RWPE2 (cell line): ENCODE data around the gene PDE6B.

Experiments used
- ATAC-seq: fragments of 200-7000 bp; cut with Tn5 transposase; 3 replicates; pipeline ENCODE4 v1.9.1; 2021; ENCODE audit warnings: low read depth
- DNase-seq: peaks from one replicate; pipeline ENCODE4 v3.0.0-alpha.2; 2020; ENCODE audit warnings: low spot score
- H3K27ac ChIP-seq: fragments of 450-650 bp; 2 replicates; pipeline ENCODE4 v1.5.1; 2017; ENCODE audit warnings: mild to moderate bottlenecking; ENCODE audit not compliant: poor library complexity, severe bottlenecking
- H3K27me3 ChIP-seq: fragments of 250-450 bp; sonication (Bioruptor Pico); 2 replicates; pipeline ENCODE4 v1.5.1; 2021; ENCODE audit warnings: mild to moderate bottlenecking, moderate library complexity; ENCODE audit not compliant: insufficient read depth, poor library complexity, severe bottlenecking
- H3K36me3 ChIP-seq: fragments of 250-450 bp; sonication (Bioruptor Pico); 2 replicates; pipeline ENCODE4 v1.5.1; 2020; ENCODE audit warnings: low read depth, mild to moderate bottlenecking, moderate library complexity
- H3K4me1 ChIP-seq: fragments of 250-450 bp; sonication (Bioruptor Pico); 2 replicates; pipeline ENCODE4 v1.5.1; 2021; ENCODE audit warnings: mild to moderate bottlenecking, moderate library complexity; ENCODE audit not compliant: insufficient read depth, poor library complexity, severe bottlenecking
- H3K4me3 ChIP-seq: fragments of 250-450 bp; sonication (Bioruptor Pico); 2 replicates; pipeline ENCODE4 v1.5.1; 2021; ENCODE audit warnings: mild to moderate bottlenecking, moderate library complexity; ENCODE audit not compliant: severe bottlenecking
- H3K9me3 ChIP-seq: fragments of 250-450 bp; sonication (Bioruptor Pico); 2 replicates; pipeline ENCODE4 v1.5.1; 2021; ENCODE audit warnings: mild to moderate bottlenecking, moderate library complexity; ENCODE audit not compliant: severe bottlenecking
- CTCF ChIP-seq: fragments of 450-650 bp; IDR thresholded peaks from one replicate; pipeline ENCODE4 v1.5.1; 2017; ENCODE audit warnings: mild to moderate bottlenecking, moderate library complexity; ENCODE audit not compliant: poor library complexity, severe bottlenecking

Gene PDE6B

GRCh38 chr4:612052-612748 lies 13.2 kb upstream of the PDE6B start:
- Histone ChIP-seq H3K27me3 (no peaks in the 10 kb centered on the region), H3K4me3 (no peak overlapping the region), H3K36me3 (no peaks in the 10 kb centered on the region), H3K27ac (no peak overlapping the region), H3K4me1 (peaks cover 5% of the 10 kb centered on the region), H3K9me3 (peaks cover 2% of the 10 kb centered on the region)
- DNase-seq (peak; percentile 47), ATAC-seq (no peak)
- TF ChIP-seq CTCF = no peak

GRCh38 chr4:612749-613125 lies 12.6 kb upstream of the PDE6B start:
- peaks cover 2% of the 10 kb centered on the region for H3K9me3 ChIP-seq
- DNase-seq = no peak
- no peaks in the 10 kb centered on the region for H3K27me3 ChIP-seq
- no peak for TF ChIP-seq CTCF
- H3K4me1 ChIP-seq = peaks cover 5% of the 10 kb centered on the region
- ATAC-seq = no peak
- no peaks in the 10 kb centered on the region for H3K36me3 ChIP-seq
- H3K27ac ChIP-seq = no peak overlapping the region
- no peak overlapping the region for H3K4me3 ChIP-seq

GRCh38 chr4:613126-613525 lies 12.2 kb upstream of the PDE6B start:
- ATAC-seq = no peak
- Histone ChIP-seq H3K9me3 (peaks cover 2% of the 10 kb centered on the region), H3K4me1 (peaks cover 5% of the 10 kb centered on the region)

GRCh38 chr4:616091-616490 lies 9.3 kb upstream of the PDE6B start:
- Histone ChIP-seq H3K27me3 (no peaks in the 10 kb centered on the region), H3K4me1 (no peaks in the 10 kb centered on the region), H3K4me3 (no peak overlapping the region), H3K27ac (no peak overlapping the region), H3K36me3 (no peaks in the 10 kb centered on the region), H3K9me3 (no peaks in the 10 kb centered on the region)
- no peak for DNase-seq
- ATAC-seq = no peak
- TF ChIP-seq CTCF = no peak

More at GRCh38 chr4:613126-613525, 12.2 kb upstream of the PDE6B start:
- TF ChIP-seq CTCF = no peak
- Histone ChIP-seq H3K4me3 (no peak overlapping the region), H3K27ac (no peak overlapping the region), H3K36me3 (no peaks in the 10 kb centered on the region), H3K27me3 (no peaks in the 10 kb centered on the region)
- DNase-seq = no peak

- H3K9me3 ChIP-seq = no peaks in the 10 kb centered on the region
- H3K36me3 ChIP-seq = no peaks in the 10 kb centered on the region
- no peak overlapping the region for H3K27ac ChIP-seq
- H3K4me3 ChIP-seq = no peak overlapping the region
- H3K27me3 ChIP-seq = no peaks in the 10 kb centered on the region
- no peaks in the 10 kb centered on the region for H3K4me1 ChIP-seq
- no peak for TF ChIP-seq CTCF
- DNase-seq = no peak
- no peak for ATAC-seq
These were observed 8.3 kb upstream of the PDE6B start for GRCh38 chr4:616911-617643.
